Measurements from ENCODE around the gene FBN1. TPM values are rescaled to one million over a fixed set of nuclear protein-coding genes. Genes with fewer than 3 reads are reported as not detected.
A peak's percentile ranks its signal among the peaks of the same experiment; 100 is the strongest.

The FBN1 gene
- total and polyA plus RNA-seq, 5 experiments from 2014 or later = 0.01 to 0.21 (median 0.08) TPM; not detected in 2

GRCh38 chr15:48630245-48630644 lies 15.3 kb downstream of the FBN1 start:
- DNase-seq = no peak
- Mint-ChIP-seq H3K27ac (peak overlapping the region in 1 of 10 donors; percentile 61), H3K36me3 (no peaks in the 10 kb centered on the region), H3K4me1 (no peaks in the 10 kb centered on the region), H3K27me3 (peaks cover 0 to 1% (median 0%) of the 10 kb centered on the region in 5 donors), H3K9me3 (no peaks in the 10 kb centered on the region), H3K4me3 (no peak overlapping the region)
- ATAC-seq = no peak
- POLR2A ChIA-PET = no interaction called here

GRCh38 chr15:48628832-48629231 lies 16.7 kb downstream of the FBN1 start:
- POLR2A ChIA-PET = no interaction called here
- Mint-ChIP-seq H3K27me3 (peaks cover 0 to 1% (median 0%) of the 10 kb centered on the region in 5 donors), H3K36me3 (no peaks in the 10 kb centered on the region), H3K27ac (no peak overlapping the region), H3K4me1 (no peaks in the 10 kb centered on the region), H3K9me3 (no peaks in the 10 kb centered on the region), H3K4me3 (no peak overlapping the region)
- no peak for DNase-seq
- no peak for ATAC-seq

- POLR2A ChIA-PET = interaction anchor here (0.6 kb wide), 1 partner anchor 237 kb away, joined by 3 read pairs; no protein-coding TSS in a partner anchor
- Mint-ChIP-seq H3K27ac (no peak overlapping the region), H3K9me3 (no peaks in the 10 kb centered on the region)
These were observed 18.1 kb downstream of the FBN1 start for GRCh38 chr15:48627260-48627940.

GRCh38 chr15:48625126-48625525 lies 20.4 kb downstream of the FBN1 start:
- no peak overlapping the region for H3K4me3 Mint-ChIP-seq
- ATAC-seq (no peak), DNase-seq (no peak)
- peaks cover 0 to 6% (median 3%) of the 10 kb centered on the region in 5 donors for H3K27me3 Mint-ChIP-seq
- H3K27ac Mint-ChIP-seq = no peak overlapping the region
- no peaks in the 10 kb centered on the region for H3K36me3 Mint-ChIP-seq
- POLR2A ChIA-PET = no interaction called here
- no peaks in the 10 kb centered on the region for H3K4me1 Mint-ChIP-seq
- H3K9me3 Mint-ChIP-seq = no peaks in the 10 kb centered on the region

More at GRCh38 chr15:48627260-48627940, 18.1 kb downstream of the FBN1 start:
- DNase-seq (no peak), ATAC-seq (no peak)
- H3K4me3 Mint-ChIP-seq = no peak overlapping the region
- no peaks in the 10 kb centered on the region for H3K4me1 Mint-ChIP-seq
- peaks cover 0 to 3% (median 1%) of the 10 kb centered on the region in 5 donors for H3K27me3 Mint-ChIP-seq
- no peaks in the 10 kb centered on the region for H3K36me3 Mint-ChIP-seq

- Mint-ChIP-seq H3K4me1 (no peaks in the 10 kb centered on the region), H3K27me3 (peaks cover 0 to 7% (median 3%) of the 10 kb centered on the region in 5 donors), H3K4me3 (no peak overlapping the region), H3K9me3 (no peaks in the 10 kb centered on the region), H3K27ac (no peak overlapping the region), H3K36me3 (no peaks in the 10 kb centered on the region)
- DNase-seq = no peak
- POLR2A ChIA-PET = no interaction called here
- no peak for ATAC-seq
These were observed 20.8 kb downstream of the FBN1 start for GRCh38 chr15:48624700-48625099.

- ATAC-seq (no peak), DNase-seq (no peak)
- H3K27ac Mint-ChIP-seq = no peak overlapping the region
- H3K4me1 Mint-ChIP-seq = no peaks in the 10 kb centered on the region
- H3K9me3 Mint-ChIP-seq = no peaks in the 10 kb centered on the region
- no peaks in the 10 kb centered on the region for H3K36me3 Mint-ChIP-seq
- no peak overlapping the region for H3K4me3 Mint-ChIP-seq
- H3K27me3 Mint-ChIP-seq = peaks cover 2 to 11% (median 6%) of the 10 kb centered on the region in 5 donors
- POLR2A ChIA-PET = no interaction called here
These were observed 22.1 kb downstream of the FBN1 start for GRCh38 chr15:48623456-48623855.

- Mint-ChIP-seq H3K9me3 (no peaks in the 10 kb centered on the region), H3K27me3 (peaks cover 2 to 11% (median 6%) of the 10 kb centered on the region in 5 donors), H3K4me3 (no peak overlapping the region), H3K27ac (no peak overlapping the region), H3K36me3 (no peaks in the 10 kb centered on the region), H3K4me1 (no peaks in the 10 kb centered on the region)
- ATAC-seq = no peak
- DNase-seq = no peak
- POLR2A ChIA-PET = no interaction called here
These were observed 23.3 kb downstream of the FBN1 start for GRCh38 chr15:48622237-48622636.

GRCh38 chr15:48619446-48619845 lies 26.1 kb downstream of the FBN1 start:
- Mint-ChIP-seq H3K4me3 (no peak overlapping the region), H3K9me3 (no peaks in the 10 kb centered on the region), H3K27ac (no peak overlapping the region), H3K27me3 (peaks cover 2 to 11% (median 8%) of the 10 kb centered on the region in 5 donors), H3K36me3 (no peaks in the 10 kb centered on the region), H3K4me1 (no peaks in the 10 kb centered on the region)
- ATAC-seq (no peak), DNase-seq (no peak)
- POLR2A ChIA-PET = no interaction called here

- Mint-ChIP-seq H3K36me3 (no peaks in the 10 kb centered on the region), H3K27me3 (peaks cover 2 to 11% (median 4%) of the 10 kb centered on the region in 5 donors), H3K27ac (no peak overlapping the region), H3K9me3 (no peaks in the 10 kb centered on the region), H3K4me3 (no peak overlapping the region), H3K4me1 (no peaks in the 10 kb centered on the region)
- DNase-seq = no peak
- POLR2A ChIA-PET = no interaction called here
- ATAC-seq = no peak
These were observed 27.9 kb downstream of the FBN1 start for GRCh38 chr15:48617619-48618018.

- ATAC-seq = no peak
- Mint-ChIP-seq H3K4me1 (no peaks in the 10 kb centered on the region), H3K9me3 (no peaks in the 10 kb centered on the region), H3K36me3 (no peaks in the 10 kb centered on the region), H3K4me3 (no peak overlapping the region), H3K27ac (no peak overlapping the region), H3K27me3 (peaks cover 2 to 11% (median 4%) of the 10 kb centered on the region in 5 donors)
- POLR2A ChIA-PET = no interaction called here
- DNase-seq = no peak
These were observed 29.3 kb downstream of the FBN1 start for GRCh38 chr15:48616216-48616615.

GRCh38 chr15:48614051-48614450 lies 31.5 kb downstream of the FBN1 start:
- no peaks in the 10 kb centered on the region for H3K9me3 Mint-ChIP-seq
- H3K4me3 Mint-ChIP-seq = no peak overlapping the region
- H3K4me1 Mint-ChIP-seq = no peaks in the 10 kb centered on the region
- no peak for ATAC-seq
- DNase-seq = no peak
- H3K27me3 Mint-ChIP-seq = peaks cover 0 to 3% (median 0%) of the 10 kb centered on the region in 5 donors
- no peak overlapping the region for H3K27ac Mint-ChIP-seq
- POLR2A ChIA-PET = no interaction called here
- H3K36me3 Mint-ChIP-seq = no peaks in the 10 kb centered on the region

- Mint-ChIP-seq H3K36me3 (no peaks in the 10 kb centered on the region), H3K4me1 (no peaks in the 10 kb centered on the region), H3K27ac (no peak overlapping the region), H3K4me3 (no peak overlapping the region), H3K27me3 (peaks cover 0 to 4% (median 0%) of the 10 kb centered on the region in 5 donors), H3K9me3 (peaks cover 0 to 4% (median 0%) of the 10 kb centered on the region in 9 donors)
- ATAC-seq (no peak), DNase-seq (no peak)
- POLR2A ChIA-PET = no interaction called here
These were observed 36.0 kb downstream of the FBN1 start for GRCh38 chr15:48609486-48609885.

GRCh38 chr15:48607846-48608245 lies 37.7 kb downstream of the FBN1 start:
- Mint-ChIP-seq H3K9me3 (peaks cover 0 to 4% (median 0%) of the 10 kb centered on the region in 9 donors), H3K36me3 (no peaks in the 10 kb centered on the region), H3K27ac (no peak overlapping the region), H3K4me1 (no peaks in the 10 kb centered on the region), H3K27me3 (peaks cover 0 to 4% (median 0%) of the 10 kb centered on the region in 5 donors), H3K4me3 (no peak overlapping the region)
- DNase-seq (no peak), ATAC-seq (no peak)
- POLR2A ChIA-PET = no interaction called here

- no peak overlapping the region for H3K27ac Mint-ChIP-seq
- no peaks in the 10 kb centered on the region for H3K36me3 Mint-ChIP-seq
- H3K9me3 Mint-ChIP-seq = peaks cover 0 to 4% (median 0%) of the 10 kb centered on the region in 9 donors
- no peak for DNase-seq
- no peaks in the 10 kb centered on the region for H3K4me1 Mint-ChIP-seq
- H3K27me3 Mint-ChIP-seq = peaks cover 0 to 11% (median 0%) of the 10 kb centered on the region in 5 donors
- H3K4me3 Mint-ChIP-seq = no peak overlapping the region
- ATAC-seq = no peak
- POLR2A ChIA-PET = no interaction called here
These were observed 40.9 kb downstream of the FBN1 start for GRCh38 chr15:48604567-48604966.

Data from naive thymus-derived CD8-positive, alpha-beta T cell (primary cell).